Naive thymus-derived CD8-positive, alpha-beta T cell (primary cell): ENCODE results near the gene LMF2. TPM values are rescaled to one million over a fixed set of nuclear protein-coding genes. Genes with fewer than 3 reads are reported as not detected.

Experiments
- ATAC-seq, 2 donors: fragments of 150-1000 bp; cut with Tn5 transposase in 1 of 2; sonication (Bioruptor Pico), chemical (Tn5 transposase) in 1 of 2; 1 replicate in 1 of 2; 2 replicates in 1 of 2; pipeline ENCODE4 v1.10.0; 2021; ENCODE audit warnings: mild to moderate bottlenecking in 2 of 2, moderate library complexity in 2 of 2
- POLR2A ChIA-PET: fragments of 350-600 bp; sonication (Branson Sonifier 250); formaldehyde crosslinking; loops from one replicate; lab custom pipeline; 2021; ENCODE audit warnings: antibody characterized with exemption; lab: Charles Lee
- DNase-seq, 10 donors: peaks; one replicate each; pipeline versions ENCODE4 v3.0.0 to v3.0.0-alpha.2; 2020 to 2022
- H3K27ac Mint-ChIP-seq, 10 donors: one replicate each; pipeline ENCODE4 v1.8.0; 2020 to 2022; ENCODE audit warnings: mild to moderate bottlenecking in 10 of 10, mixed read lengths in 10 of 10, moderate library complexity in 4 of 10, inconsistent platforms in 1 of 10
- H3K27me3 Mint-ChIP-seq, 5 donors: one replicate each; pipeline ENCODE4 v1.8.0; 2021 to 2022; ENCODE audit warnings: mixed read lengths in 5 of 5
- H3K36me3 Mint-ChIP-seq, 3 donors: one replicate each; pipeline ENCODE4 v1.8.0; 2020 to 2022; ENCODE audit warnings: mixed read lengths in 3 of 3, mild to moderate bottlenecking in 2 of 3, inconsistent platforms in 1 of 3
- H3K4me1 Mint-ChIP-seq, 4 donors: one replicate each; pipeline ENCODE4 v1.8.0; 2021 to 2022; ENCODE audit warnings: mixed read lengths in 4 of 4
- H3K4me3 Mint-ChIP-seq, 10 donors: one replicate each; pipeline ENCODE4 v1.8.0; 2020 to 2022; ENCODE audit warnings: mild to moderate bottlenecking in 10 of 10, mixed read lengths in 10 of 10, moderate library complexity in 6 of 10, inconsistent platforms in 1 of 10
- H3K9me3 Mint-ChIP-seq, 9 donors: one replicate each; pipeline ENCODE4 v1.8.0; 2020 to 2022; ENCODE audit warnings: mixed read lengths in 9 of 9, mild to moderate bottlenecking in 3 of 9, inconsistent platforms in 1 of 9, moderate library complexity in 1 of 9
- polyA plus RNA-seq, 3 donors: library from polyadenylated mRNA; unstranded; fragments of 300-500 nt; fragmentation: Illumina TruSeq; gene quantifications; one replicate each; pipeline ENCODE4 v1.2.3, GENCODE V29; 2021
- total RNA-seq, 8 experiments: library from RNA in 2 of 8; stranded (reverse) in 2 of 8; gene quantifications; one replicate each; pipeline ENCODE4 v1.2.3 and lab custom pipeline; 2021 to 2026

The LMF2 gene
- total and polyA plus RNA-seq, 5 experiments from 2014 or later = 15.1 to 128 (median 19.6) TPM

DNA sequence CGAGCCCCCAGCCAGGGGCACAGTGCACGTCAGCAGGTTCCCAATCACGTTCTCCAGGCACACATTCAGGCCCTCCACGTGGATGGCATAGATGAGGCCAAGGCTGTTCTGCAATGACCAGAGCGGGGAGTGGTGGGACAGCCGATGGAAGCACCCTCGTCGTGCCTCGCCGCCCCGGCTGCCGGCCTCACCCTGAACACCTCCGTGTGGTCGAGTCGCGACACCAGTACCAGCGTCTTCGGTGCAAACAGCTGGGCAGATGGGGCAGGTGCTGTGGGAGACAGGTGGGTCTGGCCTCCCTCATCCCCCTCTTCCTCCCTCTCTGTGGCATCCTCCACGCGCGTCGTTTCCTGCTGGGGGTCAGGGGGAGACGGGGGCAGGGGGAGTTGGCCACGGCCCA lies 40.2 kb downstream of the LMF2 start:
- ATAC-seq (no peak), DNase-seq (no peak)
- peak overlapping the region; percentile 86 to 96 (median 90) for H3K27ac Mint-ChIP-seq
- peaks cover 28 to 65% (median 56%) of the 10 kb centered on the region in 4 donors for H3K4me1 Mint-ChIP-seq
- POLR2A ChIA-PET = interaction anchor here (0.5 to 6.2 kb wide), 14 partner anchors 10 to 154 kb away, joined by 3 to 92 read pairs (median 7); partner anchors contain the start of genes ADM2, LMF2, NCAPH2 and SCO2
- no peaks in the 10 kb centered on the region for H3K9me3 Mint-ChIP-seq
- H3K36me3 Mint-ChIP-seq = peaks cover 0 to 44% (median 8%) of the 10 kb centered on the region in 3 donors
- H3K4me3 Mint-ChIP-seq = peak overlapping the region in 9 of 10 donors; percentile 24 to 93 (median 60)
- no peaks in the 10 kb centered on the region for H3K27me3 Mint-ChIP-seq

DNA sequence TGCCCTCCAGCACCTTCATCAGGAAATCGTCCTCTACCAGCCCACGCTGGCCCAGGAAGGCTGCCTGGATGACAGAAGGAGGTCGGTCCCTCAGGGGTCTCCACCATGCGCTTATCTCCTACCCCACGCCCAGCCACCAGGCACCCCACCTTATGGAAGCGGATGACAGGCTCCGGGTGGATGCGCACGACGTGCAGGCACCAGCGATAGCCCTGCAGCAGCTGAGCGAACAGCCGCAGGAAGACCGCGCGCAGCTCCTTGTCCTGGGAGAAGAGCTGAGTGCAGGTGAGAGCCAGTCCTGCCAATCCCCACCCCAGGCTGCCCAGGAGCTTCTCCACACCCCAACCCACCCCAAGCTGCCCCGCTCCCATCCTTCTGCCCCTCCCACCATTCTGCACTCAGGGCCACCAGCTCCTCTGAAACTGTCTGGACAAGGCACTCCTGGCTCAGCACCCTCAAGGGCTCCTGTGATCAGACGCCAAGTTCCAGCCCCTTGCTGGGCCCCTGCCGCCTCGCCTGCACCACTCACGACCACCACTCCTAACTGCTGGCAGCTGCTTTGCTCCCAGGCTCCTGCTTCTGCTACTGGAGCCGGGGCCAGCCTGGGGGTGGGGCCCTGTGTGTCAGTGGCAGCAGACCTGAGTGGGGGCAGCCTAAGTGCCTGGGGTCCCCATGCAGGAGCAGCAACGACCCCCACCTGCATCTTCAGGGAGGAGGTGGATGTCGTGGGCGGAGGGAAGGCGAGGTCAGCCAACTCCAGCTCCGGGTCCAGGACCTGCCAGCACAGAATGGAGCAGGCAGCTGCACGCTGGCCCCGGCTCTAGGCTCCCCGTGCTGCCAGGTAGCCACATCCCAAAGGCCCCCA lies 42.2 kb downstream of the LMF2 start:
- peak overlapping the region in 4 of 10 donors; percentile 57 to 95 (median 76) for H3K27ac Mint-ChIP-seq
- peaks cover 0 to 58% (median 8%) of the 10 kb centered on the region in 3 donors for H3K36me3 Mint-ChIP-seq
- DNase-seq (no peak), ATAC-seq (no peak)
- H3K4me1 Mint-ChIP-seq = peaks cover 20 to 46% (median 37%) of the 10 kb centered on the region in 4 donors
- H3K27me3 Mint-ChIP-seq = no peaks in the 10 kb centered on the region
- H3K4me3 Mint-ChIP-seq = peak overlapping the region in 1 of 10 donors; percentile 15
- POLR2A ChIA-PET = interaction anchor here (0.6 to 6.2 kb wide), 8 partner anchors 10 to 408 kb away, joined by 3 to 92 read pairs (median 6); partner anchors contain the start of genes ADM2 and SCO2
- no peaks in the 10 kb centered on the region for H3K9me3 Mint-ChIP-seq

DNA sequence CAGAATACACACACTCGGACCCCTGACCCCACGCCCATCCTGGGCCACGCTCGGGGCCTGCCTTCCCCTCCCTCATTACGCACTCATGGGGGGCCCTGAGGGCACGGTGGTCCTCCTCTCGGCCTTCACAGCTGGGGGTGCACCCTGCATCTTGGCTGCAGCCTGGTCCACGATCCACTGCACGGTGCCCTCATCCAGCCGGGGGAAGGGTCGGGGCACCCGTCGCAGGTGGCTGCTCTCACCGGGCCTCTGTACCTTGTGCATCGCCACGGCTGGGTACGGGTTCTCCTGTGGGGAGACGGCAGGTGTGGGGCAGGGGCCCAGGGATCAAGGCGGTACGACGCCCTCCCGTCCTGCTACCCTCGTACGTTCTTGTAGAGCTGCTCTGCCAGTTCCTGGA lies 43.1 kb downstream of the LMF2 start:
- Mint-ChIP-seq H3K27me3 (no peaks in the 10 kb centered on the region), H3K4me3 (no peak overlapping the region), H3K27ac (peak overlapping the region in 1 of 10 donors; percentile 62), H3K4me1 (peaks cover 20 to 38% (median 31%) of the 10 kb centered on the region in 4 donors), H3K36me3 (peaks cover 0 to 64% (median 8%) of the 10 kb centered on the region in 3 donors), H3K9me3 (no peaks in the 10 kb centered on the region)
- DNase-seq = no peak
- POLR2A ChIA-PET = interaction anchor here (0.6 to 6.2 kb wide), 6 partner anchors 9 to 30 kb away, joined by 3 to 92 read pairs (median 5); partner anchors contain the start of gene ADM2
- ATAC-seq = no peak

DNA sequence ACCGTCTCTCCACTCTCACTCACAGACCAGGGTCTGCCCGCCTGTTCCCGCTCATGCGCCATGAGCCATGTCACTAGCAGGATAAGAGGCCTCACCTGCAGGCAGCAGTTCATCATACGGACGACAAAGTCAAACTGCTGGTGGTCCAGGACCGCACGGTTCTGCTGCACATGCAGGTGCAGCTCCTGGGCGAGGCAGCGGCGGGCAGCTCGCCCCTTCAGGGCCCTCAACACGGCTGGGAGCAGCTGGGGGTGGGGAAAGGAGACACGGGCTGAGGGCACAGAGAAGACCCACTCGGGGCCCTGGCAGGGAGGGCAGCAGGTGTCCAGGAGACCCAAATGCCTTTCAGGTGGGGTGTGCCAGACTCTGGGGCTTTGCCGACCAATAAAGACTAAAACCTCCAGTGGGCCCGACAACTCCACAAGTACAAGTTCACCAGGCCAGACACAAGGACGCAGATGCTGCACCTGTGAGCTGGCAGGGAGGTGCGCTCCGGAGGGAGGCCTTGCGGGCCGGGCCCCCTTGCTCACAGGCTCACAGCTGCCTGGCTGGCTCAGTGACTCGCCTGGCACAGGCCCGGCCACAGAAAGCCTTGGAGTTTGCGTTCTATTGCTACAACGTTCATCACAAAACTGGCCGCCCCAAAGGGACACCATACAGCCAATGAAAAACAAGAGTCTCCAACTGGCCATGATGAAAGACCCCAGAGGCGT lies 44.2 kb downstream of the LMF2 start:
- H3K4me3 Mint-ChIP-seq = no peak overlapping the region
- POLR2A ChIA-PET = interaction anchor here (1.7 to 4.4 kb wide), 2 partner anchors 8 to 10 kb away, joined by 4 to 21 read pairs; no protein-coding TSS in a partner anchor
- peak overlapping the region in 6 of 10 donors; percentile 39 to 87 (median 56) for H3K27ac Mint-ChIP-seq
- no peak for DNase-seq
- H3K27me3 Mint-ChIP-seq = no peaks in the 10 kb centered on the region
- H3K4me1 Mint-ChIP-seq = peaks cover 14 to 33% (median 21%) of the 10 kb centered on the region in 4 donors
- ATAC-seq = no peak
- H3K9me3 Mint-ChIP-seq = no peaks in the 10 kb centered on the region
- peaks cover 0 to 70% (median 10%) of the 10 kb centered on the region in 3 donors for H3K36me3 Mint-ChIP-seq

DNA sequence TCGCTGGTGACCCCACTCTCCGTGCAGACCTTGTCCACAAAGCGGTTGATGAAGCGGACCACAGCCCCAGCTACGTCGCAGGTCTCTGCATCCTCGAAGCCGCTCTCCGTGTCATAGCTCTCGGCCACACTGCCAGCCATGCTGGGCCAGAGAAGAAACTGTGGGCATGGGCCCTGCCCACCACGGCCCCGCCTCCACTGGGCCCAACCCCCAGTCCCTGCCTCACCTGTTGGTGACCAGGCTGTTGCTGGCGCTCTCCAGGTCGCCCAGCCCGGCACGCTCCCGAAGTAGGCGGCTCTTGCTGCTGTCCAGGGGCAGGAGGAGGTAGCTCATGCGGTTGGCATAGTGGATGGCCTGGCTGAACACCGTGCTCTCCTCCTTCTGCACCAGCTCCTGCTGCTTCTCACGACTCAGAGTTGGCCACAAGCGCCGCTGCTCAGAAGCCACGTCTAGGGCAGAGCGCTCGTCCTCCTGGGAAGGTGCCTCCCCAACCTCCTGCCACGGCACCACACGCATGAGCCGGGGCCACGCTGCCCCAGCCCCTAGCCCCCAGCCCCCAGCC lies 45.4 kb downstream of the LMF2 start:
- peak overlapping the region in 3 of 10 donors; percentile 27 to 49 (median 40) for H3K27ac Mint-ChIP-seq
- DNase-seq (no peak), ATAC-seq (no peak)
- H3K27me3 Mint-ChIP-seq = no peaks in the 10 kb centered on the region
- peaks cover 0 to 80% (median 10%) of the 10 kb centered on the region in 3 donors for H3K36me3 Mint-ChIP-seq
- POLR2A ChIA-PET = interaction anchor here (0.7 to 1.2 kb wide), 3 partner anchors 8 to 18 kb away, joined by 3 to 4 read pairs (median 3); no protein-coding TSS in a partner anchor
- no peak overlapping the region for H3K4me3 Mint-ChIP-seq
- H3K4me1 Mint-ChIP-seq = peaks cover 8 to 20% (median 14%) of the 10 kb centered on the region in 4 donors
- no peaks in the 10 kb centered on the region for H3K9me3 Mint-ChIP-seq

DNA sequence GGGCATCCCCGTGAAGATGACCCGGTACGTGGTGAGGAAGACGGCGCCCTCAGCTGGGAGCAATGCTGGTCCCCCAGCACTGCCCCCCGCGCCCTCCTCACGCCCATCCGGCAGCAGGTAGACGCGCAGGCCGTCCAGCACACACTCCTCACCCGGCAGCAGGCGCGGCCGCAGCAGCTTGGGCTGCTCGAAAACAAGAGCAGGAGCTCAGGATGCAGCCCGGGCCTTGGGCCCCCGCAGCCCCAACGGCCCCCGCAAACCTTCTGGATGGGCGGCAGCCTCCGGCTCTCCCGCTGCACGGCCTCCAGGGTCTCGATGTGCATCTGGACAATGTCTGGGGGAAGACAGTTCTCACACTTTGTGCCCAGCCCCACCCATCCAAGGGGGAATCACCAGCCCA lies 46.0 kb downstream of the LMF2 start:
- DNase-seq (no peak), ATAC-seq (no peak)
- H3K4me1 Mint-ChIP-seq = peaks cover 3 to 18% (median 13%) of the 10 kb centered on the region in 4 donors
- no peaks in the 10 kb centered on the region for H3K27me3 Mint-ChIP-seq
- no peak overlapping the region for H3K4me3 Mint-ChIP-seq
- H3K9me3 Mint-ChIP-seq = no peaks in the 10 kb centered on the region
- peaks cover 0 to 80% (median 10%) of the 10 kb centered on the region in 3 donors for H3K36me3 Mint-ChIP-seq
- H3K27ac Mint-ChIP-seq = peak overlapping the region in 2 of 10 donors; percentile 39 to 40
- POLR2A ChIA-PET = interaction anchor here (0.7 to 1.2 kb wide), 4 partner anchors 8 to 19 kb away, joined by 3 to 4 read pairs (median 3); no protein-coding TSS in a partner anchor

DNA sequence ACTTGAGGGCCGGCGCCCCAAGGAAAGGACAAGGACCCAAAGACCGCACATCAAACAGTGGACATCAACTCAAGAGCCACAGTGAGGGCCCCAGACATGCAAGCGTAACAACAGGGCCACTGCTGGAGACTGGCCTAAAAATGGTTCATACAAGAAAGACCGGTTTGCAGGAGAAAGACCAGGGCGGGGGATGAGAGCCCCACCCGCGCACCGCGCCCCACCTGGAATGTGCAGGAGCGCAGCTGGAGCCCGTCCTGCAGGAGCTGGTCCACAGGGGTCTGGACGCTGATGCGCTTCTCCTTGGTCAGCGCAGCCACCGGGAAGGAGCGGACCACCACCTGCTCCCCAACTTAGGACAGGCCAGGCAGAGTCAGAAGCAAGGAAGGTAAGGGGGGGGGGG lies 46.6 kb downstream of the LMF2 start:
- DNase-seq (no peak), ATAC-seq (no peak)
- POLR2A ChIA-PET = interaction anchor here (1.0 to 1.2 kb wide), 4 partner anchors 8 to 19 kb away, joined by 3 to 5 read pairs (median 3); no protein-coding TSS in a partner anchor
- Mint-ChIP-seq H3K36me3 (peaks cover 0 to 76% (median 10%) of the 10 kb centered on the region in 3 donors), H3K27me3 (no peaks in the 10 kb centered on the region), H3K9me3 (no peaks in the 10 kb centered on the region), H3K4me1 (peaks cover 0 to 12% (median 8%) of the 10 kb centered on the region in 4 donors), H3K27ac (peak overlapping the region in 4 of 10 donors; percentile 46 to 77 (median 66)), H3K4me3 (no peak overlapping the region)

DNA sequence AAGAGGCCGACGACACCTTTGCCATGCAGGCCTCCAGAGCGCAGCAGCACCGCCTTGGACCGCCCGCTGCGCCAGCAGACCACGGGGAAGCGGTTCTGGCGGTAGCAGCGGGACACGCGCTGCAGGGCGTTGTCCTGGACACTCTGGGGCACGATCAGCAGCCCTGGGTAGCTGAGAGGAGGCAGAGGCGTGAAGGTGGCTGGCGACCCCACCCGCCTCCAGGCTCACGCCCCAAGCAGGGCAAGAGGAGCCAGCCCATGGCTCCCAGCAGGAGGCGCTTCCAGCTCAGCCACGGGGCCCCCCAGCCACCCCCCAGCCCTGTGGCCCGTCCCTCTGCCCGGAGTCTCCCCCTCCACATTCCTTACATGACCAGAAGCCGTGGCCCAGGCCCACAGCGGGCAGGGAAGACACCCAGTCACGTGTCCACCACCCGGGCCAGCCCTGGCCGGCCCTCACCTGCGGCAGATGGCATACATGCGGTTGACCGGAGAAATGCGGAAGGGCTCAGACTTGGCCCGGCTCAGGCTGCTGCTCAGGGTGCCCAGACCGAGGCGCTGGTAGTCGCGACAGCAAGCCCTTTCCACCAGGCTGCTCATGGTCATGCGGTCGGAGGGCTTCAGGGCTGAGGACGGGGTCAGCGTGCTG lies 47.9 kb downstream of the LMF2 start:
- peak; percentile 27 to 32 for ATAC-seq
- Mint-ChIP-seq H3K9me3 (no peaks in the 10 kb centered on the region), H3K4me3 (no peak overlapping the region), H3K36me3 (peaks cover 0 to 74% (median 13%) of the 10 kb centered on the region in 3 donors), H3K27ac (peak overlapping the region in 1 of 10 donors; percentile 16), H3K4me1 (peaks cover 0 to 10% (median 8%) of the 10 kb centered on the region in 4 donors), H3K27me3 (no peaks in the 10 kb centered on the region)
- POLR2A ChIA-PET = interaction anchor here (0.9 to 1.1 kb wide), 2 partner anchors 11 to 14 kb away, joined by 3 to 5 read pairs; no protein-coding TSS in a partner anchor
- no peak for DNase-seq

DNA sequence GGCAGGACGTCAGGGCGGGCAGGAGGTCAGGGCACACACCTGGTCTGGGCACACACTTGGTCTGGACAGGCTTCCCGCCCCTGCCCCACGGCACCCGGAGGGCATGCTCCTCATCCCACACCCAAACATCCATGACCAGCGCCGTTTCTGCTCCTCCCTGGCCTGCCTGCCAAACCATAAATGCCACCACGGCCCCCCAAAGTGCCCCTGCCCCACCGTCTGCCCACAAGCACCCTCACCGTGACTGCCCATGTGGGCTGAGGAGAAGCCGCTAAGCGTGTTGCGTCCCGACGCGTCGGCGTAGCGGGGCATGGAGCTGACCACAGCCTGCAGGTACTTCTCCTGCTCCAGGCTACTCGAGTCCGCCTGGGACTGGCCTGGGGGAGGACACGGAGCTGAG lies 48.5 kb downstream of the LMF2 start:
- DNase-seq (no peak), ATAC-seq (no peak)
- Mint-ChIP-seq H3K27me3 (no peaks in the 10 kb centered on the region), H3K36me3 (peaks cover 0 to 74% (median 13%) of the 10 kb centered on the region in 3 donors), H3K4me1 (peaks cover 0 to 10% (median 8%) of the 10 kb centered on the region in 4 donors), H3K4me3 (no peak overlapping the region), H3K27ac (peak overlapping the region in 2 of 10 donors; percentile 5 to 75), H3K9me3 (no peaks in the 10 kb centered on the region)
- POLR2A ChIA-PET = interaction anchor here (0.9 to 1.4 kb wide), 2 partner anchors 11 to 14 kb away, joined by 3 read pairs; no protein-coding TSS in a partner anchor

DNA sequence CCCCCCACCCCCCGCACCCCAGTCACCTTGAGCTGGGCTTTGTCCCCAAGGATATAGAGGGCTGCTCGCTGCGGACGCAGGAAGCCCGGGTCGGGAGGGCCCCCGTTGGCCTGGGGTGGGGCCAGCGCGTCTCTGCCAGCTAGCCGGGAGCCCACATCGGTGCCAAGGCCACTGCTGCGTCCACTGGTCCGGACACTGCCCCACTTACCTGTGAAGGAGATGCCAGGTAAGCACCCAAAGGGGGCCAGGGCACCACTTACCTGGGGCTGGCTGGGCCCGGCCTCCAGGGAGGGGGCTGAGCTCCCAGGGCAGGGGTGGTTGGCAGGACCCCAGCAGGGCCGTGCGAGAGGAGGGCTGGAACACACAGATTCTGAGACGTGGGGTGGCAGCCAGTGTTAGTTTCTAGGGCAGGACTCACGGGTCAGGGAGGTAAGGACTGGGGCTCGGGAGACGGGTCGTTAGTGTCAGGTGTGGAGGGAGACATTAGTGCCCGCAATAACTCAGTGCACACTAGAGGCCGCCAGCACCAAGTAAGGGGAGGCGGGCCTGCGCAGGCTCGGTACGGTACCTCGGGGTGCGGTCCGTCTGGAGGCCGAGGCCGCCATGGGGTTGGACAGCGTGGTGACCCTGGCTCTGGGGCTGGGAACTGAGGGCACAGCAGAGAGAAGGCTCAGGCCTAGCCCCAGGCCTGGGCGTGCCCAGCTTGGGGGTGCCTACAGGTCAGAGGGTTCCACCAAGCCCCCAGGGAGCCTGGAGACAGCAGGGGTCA lies 50.9 kb downstream of the LMF2 start:
- Mint-ChIP-seq H3K36me3 (peaks cover 0 to 73% (median 12%) of the 10 kb centered on the region in 3 donors), H3K27ac (peak overlapping the region in 4 of 10 donors; percentile 41 to 83 (median 45)), H3K4me1 (peaks cover 6 to 15% (median 9%) of the 10 kb centered on the region in 4 donors), H3K9me3 (no peaks in the 10 kb centered on the region), H3K27me3 (no peaks in the 10 kb centered on the region), H3K4me3 (peak overlapping the region in 1 of 10 donors; percentile 48)
- POLR2A ChIA-PET = interaction anchor here (1.2 to 4.9 kb wide), 4 partner anchors 9 to 212 kb away, joined by 3 to 21 read pairs (median 8); partner anchors contain the start of gene TUBGCP6
- no peak for DNase-seq
- peak in 1 of 2 donors; percentile 47 for ATAC-seq
